ENCODE results near the gene PRKCA.
"Not testable (repeated sequence)": the region's sequence is repeated elsewhere in the genome, so short reads cannot be mapped to it uniquely, and the experiment has no call there.

PRKCA gene

DNA sequence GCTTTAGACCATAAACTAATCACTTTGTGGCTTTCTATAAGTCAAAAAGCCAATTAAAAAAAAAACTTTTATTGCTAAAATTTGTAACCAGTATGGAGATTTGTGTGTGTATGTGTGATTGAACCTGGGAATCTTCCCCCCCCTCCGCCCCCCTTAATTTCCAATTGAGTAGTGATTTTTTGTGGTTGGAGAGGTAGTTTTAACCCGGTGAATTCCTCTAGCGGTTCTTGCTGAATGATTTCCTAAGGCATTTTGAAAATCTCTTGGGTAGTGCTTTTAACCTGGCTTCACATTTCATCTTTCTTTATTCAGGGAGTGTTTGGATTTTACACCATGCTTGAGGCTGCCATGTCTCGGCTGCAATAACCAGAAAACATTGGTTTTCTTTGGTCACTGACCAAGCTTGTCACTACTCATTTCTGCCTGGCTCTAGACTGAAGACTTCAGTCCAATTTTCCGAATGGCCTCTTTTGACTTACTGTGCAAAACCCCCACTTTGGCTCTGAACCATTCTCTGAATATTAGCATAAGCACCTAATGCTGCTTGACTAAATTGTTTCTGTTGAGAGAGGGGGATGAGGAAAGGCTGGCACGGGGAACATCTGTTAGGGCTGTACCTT is 35.6 kb downstream of the PRKCA start:
- Histone ChIP-seq H3K9me3 (no peaks in the 10 kb centered on the region), H3K4me3 (ENCODE audit: low read depth, low read length) (no peak overlapping the region), H3K27me3 (peaks cover 7% of the 10 kb centered on the region; the same call in 1 of the 2 replicates), H3K36me3 (no peaks in the 10 kb centered on the region), H3K4me1 (peaks cover 13% of the 10 kb centered on the region)
- TF ChIP-seq CTCF (IDR thresholded peaks at IDR 0.05; ENCODE audit: low read depth, low read length): no peak
- no peak for DNase-seq

DNA sequence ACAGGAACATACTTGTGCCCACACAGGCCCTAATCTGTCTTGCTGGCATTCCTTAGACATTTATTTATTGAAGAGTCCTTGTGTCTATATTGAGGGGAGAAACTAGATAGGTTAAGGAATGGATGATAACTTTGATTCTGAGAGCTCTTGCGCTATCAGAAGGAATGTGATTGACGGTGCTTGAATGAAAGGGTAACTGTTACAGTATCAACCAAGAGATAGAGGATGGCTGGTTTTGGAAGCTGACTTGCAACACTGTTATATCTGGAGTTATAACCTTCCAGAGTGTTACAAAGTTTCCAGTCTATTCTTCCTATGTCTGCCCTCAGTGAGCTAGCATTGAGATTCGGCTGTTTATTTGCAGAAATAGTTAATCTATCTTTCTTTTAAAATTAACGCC is 36.5 kb downstream of the PRKCA start:
- no peak for TF ChIP-seq CTCF (IDR thresholded peaks at IDR 0.05; ENCODE audit: low read depth, low read length)
- peaks cover 7% of the 10 kb centered on the region; the same call in 1 of the 2 replicates for H3K27me3 ChIP-seq
- DNase-seq: no peak

GRCh38 chr17:66339561-66339960 is 37.1 kb downstream of the PRKCA start:
- DNase-seq: no peak
- Histone ChIP-seq H3K27me3 (peaks cover 7% of the 10 kb centered on the region; the same call in 1 of the 2 replicates), H3K4me1 (peaks cover 15% of the 10 kb centered on the region), H3K4me3 (ENCODE audit: low read depth, low read length) (no peak overlapping the region), H3K36me3 (no peaks in the 10 kb centered on the region), H3K9me3 (no peaks in the 10 kb centered on the region)
- TF ChIP-seq CTCF (IDR thresholded peaks at IDR 0.05; ENCODE audit: low read depth, low read length): no peak

More for the DNA sequence above, 36.5 kb downstream of the PRKCA start:
- Histone ChIP-seq H3K4me1 (peaks cover 13% of the 10 kb centered on the region), H3K9me3 (no peaks in the 10 kb centered on the region), H3K36me3 (no peaks in the 10 kb centered on the region), H3K4me3 (ENCODE audit: low read depth, low read length) (no peak overlapping the region)

- Histone ChIP-seq H3K4me1 (peaks cover 23% of the 10 kb centered on the region), H3K4me3 (ENCODE audit: low read depth, low read length) (no peak overlapping the region), H3K27me3 (peaks cover 7% of the 10 kb centered on the region; the same call in 1 of the 2 replicates), H3K36me3 (no peaks in the 10 kb centered on the region), H3K9me3 (no peaks in the 10 kb centered on the region)
- no peak for TF ChIP-seq CTCF (IDR thresholded peaks at IDR 0.05; ENCODE audit: low read depth, low read length)
- DNase-seq: no peak
These were observed 38.3 kb downstream of the PRKCA start for GRCh38 chr17:66340720-66341119.

DNA sequence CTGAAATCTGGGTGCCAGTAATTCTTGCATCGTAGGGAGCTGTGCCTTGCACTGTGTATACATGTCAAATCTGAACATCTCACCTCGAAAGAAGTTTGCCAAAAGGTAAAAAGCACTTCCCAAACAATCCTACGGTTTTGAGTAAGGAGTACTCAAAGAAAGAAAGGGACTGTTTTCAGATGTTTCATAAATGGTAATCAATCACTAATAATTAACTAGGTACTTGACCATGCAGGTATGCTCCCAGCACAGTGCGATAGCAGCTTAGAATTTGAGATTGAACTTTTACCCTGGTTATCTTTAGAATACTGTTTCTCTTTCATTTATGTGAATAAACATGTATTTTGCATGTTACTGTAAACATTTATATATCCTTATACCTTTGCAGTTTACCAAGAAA is 39.0 kb downstream of the PRKCA start:
- DNase-seq: no peak
- Histone ChIP-seq H3K4me3 (ENCODE audit: low read depth, low read length) (no peak overlapping the region), H3K4me1 (peaks cover 21% of the 10 kb centered on the region), H3K36me3 (no peaks in the 10 kb centered on the region), H3K9me3 (no peaks in the 10 kb centered on the region), H3K27me3 (peaks cover 7% of the 10 kb centered on the region; the same call in 1 of the 2 replicates)
- TF ChIP-seq CTCF (IDR thresholded peaks at IDR 0.05; ENCODE audit: low read depth, low read length): no peak

GRCh38 chr17:66342263-66342662 is 39.9 kb downstream of the PRKCA start:
- DNase-seq; H3K9me3 ChIP-seq; H3K27me3 ChIP-seq; H3K4me3 ChIP-seq (ENCODE audit: low read depth, low read length); H3K36me3 ChIP-seq: not testable (repeated sequence)
- H3K4me1 ChIP-seq: peaks cover 23% of the 10 kb centered on the region
